H1 (cell line): ENCODE measurements around the gene VWA2. TPM values are rescaled to one million over a fixed set of nuclear protein-coding genes. Genes with fewer than 3 reads are reported as not detected.

Source experiments
- CTCF ChIA-PET: fragments of 300-600 bp; sonication (Branson Sonifier 250); formaldehyde crosslinking; loops from one replicate; lab custom pipeline; 2021; ENCODE audit not compliant: partially characterized antibody; lab: Charles Lee
- POLR2A ChIA-PET: fragments of 300-600 bp; sonication (Branson Sonifier 250); formaldehyde crosslinking; loops from one replicate; lab custom pipeline; 2021; ENCODE audit warnings: inconsistent platforms; ENCODE audit not compliant: partially characterized antibody; lab: Charles Lee
- DNase-seq, 2 experiments: peaks; one replicate each; pipeline versions ENCODE4 v3.0.0 to v3.0.0-alpha.2; 2010 to 2022; ENCODE audit warnings: low spot score in 2 of 2, low read depth in 1 of 2, mixed read lengths in 1 of 2
- FAIRE-seq: peaks from 2 replicates; lab custom pipeline; 2011; peaks lifted over from hg19 to GRCh38; lab: Jason Lieb, UNC
- H2AFZ ChIP-seq: 2 replicates; pipeline ENCODE4 v1.8.1; 2012; ENCODE audit warnings: low read length, inconsistent platforms
- H2AK5ac ChIP-seq: 2 replicates; pipeline ENCODE4 v1.6.1; 2013; ENCODE audit warnings: low read depth, low read length
- H2BK120ac ChIP-seq: replicated peaks from 2 replicates; pipeline ENCODE3; 2013; ENCODE audit warnings: low read depth, low read length, inconsistent platforms
- H2BK12ac ChIP-seq: 2 replicates; pipeline ENCODE4 v1.6.1; 2013; ENCODE audit warnings: low read depth, low read length
- H2BK15ac ChIP-seq: 2 replicates; pipeline ENCODE4 v1.6.1; 2013; ENCODE audit warnings: low read length
- H2BK20ac ChIP-seq: 2 replicates; pipeline ENCODE4 v1.6.1; 2013; ENCODE audit warnings: low read length
- H2BK5ac ChIP-seq: 2 replicates; pipeline ENCODE4 v1.6.1; 2013; ENCODE audit warnings: low read depth, low read length
- H3K14ac ChIP-seq: 2 replicates; pipeline ENCODE4 v1.6.1; 2013; ENCODE audit warnings: inconsistent platforms; ENCODE audit not compliant: insufficient read length
- H3K18ac ChIP-seq: 2 replicates; pipeline ENCODE4 v1.6.1; 2013; ENCODE audit warnings: low read length; ENCODE audit errors: extremely low read depth
- H3K23ac ChIP-seq: 2 replicates; pipeline ENCODE4 v1.6.1; 2013; ENCODE audit warnings: inconsistent platforms; ENCODE audit not compliant: insufficient read length
- H3K23me2 ChIP-seq: 2 replicates; pipeline ENCODE4 v1.6.1; 2013; ENCODE audit warnings: low read depth, low read length
- H3K27ac ChIP-seq: 2 replicates; pipeline ENCODE4 v1.6.1; 2011; ENCODE audit warnings: low read depth, low read length, inconsistent platforms
- H3K27me3 ChIP-seq, 4 experiments: replicated peaks in 1 of 4; 1 replicate in 1 of 4; 2 replicates in 3 of 4; pipeline versions ENCODE4 v1.6.1 to v1.8.1; 2011 to 2013; ENCODE audit warnings: low read length in 3 of 4, mild to moderate bottlenecking in 3 of 4, inconsistent platforms in 2 of 4, mixed read lengths in 2 of 4, moderate library complexity in 1 of 4; ENCODE audit not compliant: control insufficient read depth in 3 of 4, insufficient read depth in 3 of 4; ENCODE audit errors: extremely low read depth in 1 of 4
- H3K36me3 ChIP-seq, 4 experiments: 2 replicates each; pipeline versions ENCODE4 v1.6.1 to v1.8.1; 2011 to 2013; ENCODE audit warnings: mild to moderate bottlenecking in 4 of 4, low read length in 3 of 4, moderate library complexity in 2 of 4, control low read depth in 1 of 4, inconsistent platforms in 1 of 4; ENCODE audit not compliant: insufficient read depth in 4 of 4, control insufficient read depth in 2 of 4
- H3K4ac ChIP-seq: replicated peaks from 2 replicates; pipeline ENCODE3; 2013; ENCODE audit warnings: low read length, low read depth, mixed read lengths, inconsistent platforms; ENCODE audit not compliant: insufficient read length
- H3K4me1 ChIP-seq, 4 experiments: replicated peaks in 1 of 4; 1 replicate in 1 of 4; 2 replicates in 3 of 4; pipeline versions ENCODE4 v1.6.1 to v1.8.1; 2011 to 2013; ENCODE audit warnings: low read length in 3 of 4, inconsistent platforms in 2 of 4, mixed read lengths in 1 of 4; ENCODE audit not compliant: insufficient read depth in 4 of 4, control insufficient read depth in 3 of 4
- H3K4me2 ChIP-seq, 2 experiments: 2 replicates each; pipeline versions ENCODE4 v1.6.1 to v1.8.1; 2011 to 2013; ENCODE audit warnings: low read depth in 2 of 2, low read length in 2 of 2, control low read depth in 1 of 2, inconsistent platforms in 1 of 2, mild to moderate bottlenecking in 1 of 2; ENCODE audit not compliant: insufficient read depth in 1 of 2
- H3K4me3 ChIP-seq, 4 experiments: fragments of 200-600, 300-600 bp in 1 of 4; sonication (generic), shearing (Covaris generic), sonication (Bioruptor Twin) in 1 of 4; 2 replicates each; pipeline versions ENCODE4 v1.5.1 to v1.8.1; 2011 to 2016; ENCODE audit warnings: low read length in 4 of 4, low read depth in 3 of 4, control low read depth in 2 of 4, inconsistent platforms in 2 of 4, mild to moderate bottlenecking in 2 of 4, mixed read lengths in 1 of 4, moderate library complexity in 1 of 4; ENCODE audit not compliant: insufficient read depth in 2 of 4; ENCODE audit errors: extremely low read depth in 1 of 4
- H3K56ac ChIP-seq: replicated peaks from 2 replicates; pipeline ENCODE3; 2013; ENCODE audit warnings: low read depth, mild to moderate bottlenecking, mixed read lengths, low read length, inconsistent platforms; ENCODE audit not compliant: insufficient read length
- H3K79me1 ChIP-seq: 2 replicates; pipeline ENCODE4 v1.6.1; 2013; ENCODE audit warnings: low read depth, low read length, control low read depth
- H3K79me2 ChIP-seq, 2 experiments: 2 replicates each; pipeline versions ENCODE4 v1.6.1 to v1.8.1; 2012 to 2013; ENCODE audit warnings: low read length in 2 of 2, mild to moderate bottlenecking in 2 of 2, inconsistent platforms in 1 of 2; ENCODE audit not compliant: insufficient read depth in 2 of 2, control insufficient read depth in 1 of 2
- H3K9ac ChIP-seq, 4 experiments: replicated peaks in 1 of 4; 1 replicate in 1 of 4; 2 replicates in 3 of 4; pipeline versions ENCODE4 v1.6.1 to v1.8.1; 2011 to 2013; ENCODE audit warnings: low read depth in 3 of 4, low read length in 3 of 4, control low read depth in 2 of 4, mild to moderate bottlenecking in 2 of 4, moderate library complexity in 2 of 4, inconsistent platforms in 1 of 4; ENCODE audit errors: extremely low read depth in 1 of 4
- H3K9me3 ChIP-seq, 2 experiments: 2 replicates each; pipeline versions ENCODE4 v1.6.1 to v1.8.1; 2012 to 2013; ENCODE audit warnings: mild to moderate bottlenecking in 2 of 2, moderate library complexity in 2 of 2, control low read depth in 1 of 2, inconsistent platforms in 1 of 2, low read depth in 1 of 2, low read length in 1 of 2, mixed read lengths in 1 of 2; ENCODE audit not compliant: insufficient read depth in 2 of 2
- H4K20me1 ChIP-seq, 2 experiments: replicated peaks in 1 of 2; 2 replicates each; pipeline versions ENCODE3 to v1.8.1; 2011 to 2013; ENCODE audit warnings: inconsistent platforms in 2 of 2, low read length in 2 of 2, mild to moderate bottlenecking in 1 of 2; ENCODE audit not compliant: insufficient read depth in 2 of 2, control insufficient read depth in 1 of 2
- H4K5ac ChIP-seq: 2 replicates; pipeline ENCODE4 v1.6.1; 2013; ENCODE audit warnings: low read length, low read depth, mixed read lengths, inconsistent platforms; ENCODE audit not compliant: insufficient read length
- H4K8ac ChIP-seq: 2 replicates; pipeline ENCODE4 v1.8.0; 2013; ENCODE audit warnings: mild to moderate bottlenecking, moderate library complexity, low read length, inconsistent platforms; ENCODE audit not compliant: insufficient read depth; ENCODE audit errors: extremely low read depth
- H4K91ac ChIP-seq: replicated peaks from 2 replicates; pipeline ENCODE3; 2013; ENCODE audit warnings: low read length, mixed read lengths, inconsistent platforms; ENCODE audit not compliant: insufficient read length
- BACH1 ChIP-seq: IDR thresholded peaks from 2 replicates; pipeline ENCODE4 v1.6.1; 2012; ENCODE audit warnings: low read length, improper control_type of control experiment
- BRCA1 ChIP-seq: IDR thresholded peaks from 2 replicates; pipeline ENCODE4 v1.6.1; 2012; ENCODE audit warnings: low read depth, low read length, improper control_type of control experiment
- CHD2 ChIP-seq: IDR thresholded peaks from 2 replicates; pipeline ENCODE4 v1.6.1; 2012; ENCODE audit warnings: low read length, improper control_type of control experiment
- CTCF ChIP-seq, 3 experiments: IDR thresholded peaks; 1 replicate in 2 of 3; 2 replicates in 1 of 3; pipeline versions ENCODE4 v1.5.1 to v1.6.1; 2011; ENCODE audit warnings: low read length in 3 of 3, mild to moderate bottlenecking in 3 of 3, inconsistent platforms in 2 of 3, low read depth in 1 of 3, moderate library complexity in 1 of 3; ENCODE audit not compliant: insufficient read depth in 1 of 3; ENCODE audit errors: control extremely low read depth in 1 of 3
- HDAC2 ChIP-seq, 2 experiments: fragments of 300-600 bp in 1 of 2; sonication (generic) in 1 of 2; IDR thresholded peaks; 2 replicates each; pipeline ENCODE4 v1.6.1; 2011 to 2012; ENCODE audit warnings: low read depth in 2 of 2, low read length in 2 of 2, mild to moderate bottlenecking in 2 of 2, moderate library complexity in 2 of 2, borderline replicate concordance in 1 of 2, inconsistent platforms in 1 of 2
- MAFK ChIP-seq: IDR thresholded peaks from 2 replicates; pipeline ENCODE4 v1.6.1; 2012; ENCODE audit warnings: low read depth, mild to moderate bottlenecking, improper control_type of control experiment, low read length
- RNF2 ChIP-seq: fragments of 200-900, 300-1000 bp; sonication (generic); IDR thresholded peaks from 2 replicates; pipeline ENCODE4 v1.7.1; 2016; ENCODE audit warnings: borderline replicate concordance, low read depth, mild to moderate bottlenecking, antibody characterized with exemption, low read length; ENCODE audit not compliant: poor library complexity, severe bottlenecking; ENCODE audit errors: missing control alignments
- WGBS, 2 experiments: shearing (Covaris generic) in 1 of 2; methylation state at CpG; one replicate each; pipeline versions ENCODE4 v1.1.6 to v1.1.7; 2013 to 2015; ENCODE audit warnings: low lambda C conversion rate in 2 of 2, mixed read lengths in 2 of 2, inconsistent platforms in 1 of 2, low coverage in 1 of 2, missing lambda C conversion rate in 1 of 2; ENCODE audit not compliant: insufficient replicate concordance in 2 of 2, insufficient coverage in 1 of 2, insufficient read length in 1 of 2; ENCODE audit errors: extremely low coverage in 1 of 2, missing lambda C conversion rate in 1 of 2; 5-methylcytosine and 5-hydroxymethylcytosine counted together
- polyA plus RNA-seq, 7 experiments: library from polyadenylated mRNA; depleted of rRNA in 3 of 7; stranded (reverse) in 5 of 7; unstranded in 2 of 7; fragments of >200 nt in 5 of 7; fragments of 200-250 nt in 2 of 7; gene quantifications; 1 replicate in 5 of 7; 2 replicates in 1 of 7; 4 replicates in 1 of 7; pipeline versions ENCODE4 v1.2.1 to v1.2.3, GENCODE V29; 2011 to 2013; ENCODE audit warnings: missing spikeins in 2 of 7, mixed read lengths in 2 of 7
- total RNA-seq: library from RNA; stranded (reverse); fragmentation: NEBNext Ultra II Directional; extraction: Animal tissue kit (Norgen Biotek cat#: 25700); gene quantifications from 2 replicates; pipeline ENCODE4 v1.2.1, GENCODE V29; 2021
- TF ChIP-seq, protein P1 (sequence below): IDR thresholded peaks from 2 replicates; pipeline ENCODE4 v1.6.1; 2012; ENCODE audit warnings: low read length, inconsistent platforms

Gene VWA2
- total and polyA plus RNA-seq, 2 of the 8 experiments (the other 6 are each of a cell fraction or from before 2014, with no cell fraction given) = 2.8 to 2.9 TPM

DNA sequence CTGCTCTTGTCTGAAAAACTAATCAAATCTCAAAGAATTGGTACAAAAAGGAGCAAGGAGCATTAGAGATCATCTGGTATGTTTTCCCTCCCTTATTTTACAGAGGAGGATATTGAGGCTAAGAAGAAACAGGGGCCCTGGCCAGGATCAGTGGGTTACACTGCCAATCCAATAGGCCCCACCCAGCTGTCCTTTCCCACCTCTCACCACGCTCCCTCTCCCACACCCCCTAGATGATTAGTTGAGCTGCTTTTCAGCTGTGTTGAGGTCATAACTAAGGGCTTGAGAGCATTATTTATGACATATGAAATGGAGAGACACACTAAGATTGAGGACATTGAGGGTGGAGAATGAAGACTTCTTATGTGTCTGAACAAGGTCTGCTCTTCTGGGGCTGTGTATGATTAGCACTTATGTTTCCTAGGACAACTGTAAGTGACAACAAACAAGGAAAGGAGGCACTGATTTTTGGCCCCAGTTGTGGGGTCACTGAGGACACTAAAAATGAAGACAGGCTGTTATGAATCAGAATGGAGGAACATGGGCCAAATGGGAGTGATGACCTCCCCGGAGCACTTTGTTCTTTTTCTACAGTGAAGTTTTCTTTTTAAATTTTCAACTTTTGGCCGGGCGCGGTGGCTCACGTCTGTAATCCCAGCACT is 26.5 kb downstream of the VWA2 start:
- no peak overlapping the region for H3K18ac ChIP-seq
- H2BK12ac ChIP-seq = no peak overlapping the region
- no peak overlapping the region for H2BK20ac ChIP-seq
- ChIA-PET POLR2A (no interaction called here), CTCF (interaction anchor here (1.3 to 2.2 kb wide), 2 partner anchors 12 to 15 kb away, joined by 5 to 6 read pairs; no protein-coding TSS in a partner anchor)
- H3K27ac ChIP-seq = no peak overlapping the region
- H3K4me1 ChIP-seq = no peaks in the 10 kb centered on the region
- no peak for DNase-seq
- H3K27me3 ChIP-seq = no peaks in the 10 kb centered on the region
- no peak overlapping the region for H3K9ac ChIP-seq
- no peak overlapping the region for H4K8ac ChIP-seq
- no peak for FAIRE-seq
- no peak overlapping the region for H2BK5ac ChIP-seq
- H3K56ac ChIP-seq = no peak overlapping the region
- no peak overlapping the region for H2BK15ac ChIP-seq
- no peak overlapping the region for H4K91ac ChIP-seq
- H2AFZ ChIP-seq = no peak overlapping the region
- 92% methylated on average over 6 of the region's 6 CpGs; no CpG with 5 or more reads in 1 of the 2 experiments for WGBS, 2 experiments
- no peak overlapping the region for H3K4me3 ChIP-seq
- H3K79me2 ChIP-seq = no peaks in the 10 kb centered on the region
- no peaks in the 10 kb centered on the region for H4K20me1 ChIP-seq
- no peaks in the 10 kb centered on the region for H3K79me1 ChIP-seq
- no peak overlapping the region for H2BK120ac ChIP-seq
- 0 out of 2 replicates have a peak, but pooled peaks cover under 1% of the 10 kb centered on the region for H3K23me2 ChIP-seq
- H3K9me3 ChIP-seq = no peaks in the 10 kb centered on the region
- no peak overlapping the region for H3K4me2 ChIP-seq
- no peak overlapping the region for H3K4ac ChIP-seq
- H4K5ac ChIP-seq = no peak overlapping the region
- H2AK5ac ChIP-seq = no peak overlapping the region
- no peak overlapping the region for H3K23ac ChIP-seq
- no peak overlapping the region for H3K14ac ChIP-seq
- H3K36me3 ChIP-seq = no peaks in the 10 kb centered on the region
- TF ChIP-seq CTCF (IDR thresholded peaks at IDR 0.05; ENCODE audit: control extremely low read depth in 1 of 3, insufficient read depth in 1 of 3, low read depth in 1 of 3, low read length in 3 of 3) (no peak), MAFK (no peak), CHD2 (no peak), HDAC2 (IDR thresholded peaks at IDR 0.05; ENCODE audit: borderline replicate concordance in 1 of 2, low read depth in 2 of 2, low read length in 2 of 2) (no peak), BACH1 (no peak), BRCA1 (no peak), RNF2 (no peak)
- TF ChIP-seq, protein P1, sequence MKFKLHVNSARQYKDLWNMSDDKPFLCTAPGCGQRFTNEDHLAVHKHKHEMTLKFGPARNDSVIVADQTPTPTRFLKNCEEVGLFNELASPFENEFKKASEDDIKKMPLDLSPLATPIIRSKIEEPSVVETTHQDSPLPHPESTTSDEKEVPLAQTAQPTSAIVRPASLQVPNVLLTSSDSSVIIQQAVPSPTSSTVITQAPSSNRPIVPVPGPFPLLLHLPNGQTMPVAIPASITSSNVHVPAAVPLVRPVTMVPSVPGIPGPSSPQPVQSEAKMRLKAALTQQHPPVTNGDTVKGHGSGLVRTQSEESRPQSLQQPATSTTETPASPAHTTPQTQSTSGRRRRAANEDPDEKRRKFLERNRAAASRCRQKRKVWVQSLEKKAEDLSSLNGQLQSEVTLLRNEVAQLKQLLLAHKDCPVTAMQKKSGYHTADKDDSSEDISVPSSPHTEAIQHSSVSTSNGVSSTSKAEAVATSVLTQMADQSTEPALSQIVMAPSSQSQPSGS = no peak
